HEK293T (cell line): ENCODE measurements around the gene TNIP1.

ENCODE experiments used
- CTCF ChIA-PET: fragments of 350-600 bp; formaldehyde crosslinking; extraction: SDS; loops from one replicate; lab custom pipeline; 2021; ENCODE audit warnings: antibody characterized with exemption, inconsistent platforms; lab: Yijun Ruan, JAX
- POLR2A ChIA-PET: fragments of 350-600 bp; formaldehyde crosslinking; extraction: SDS; loops from one replicate; lab custom pipeline; 2020; ENCODE audit warnings: antibody characterized with exemption, inconsistent platforms; lab: Yijun Ruan, JAX
- DNase-seq: peaks from one replicate; pipeline ENCODE4 v3.0.0; 2012; ENCODE audit warnings: mixed read lengths; ENCODE audit errors: extremely low spot score
- ARNT ChIP-seq: fragments of 450-650 bp; IDR thresholded peaks from 2 replicates; pipeline ENCODE4 v1.6.1; 2017; ENCODE audit warnings: mild to moderate bottlenecking
- BHLHE40 ChIP-seq: fragments of 450-650 bp; IDR thresholded peaks from 2 replicates; pipeline ENCODE4 v1.6.1; 2016; ENCODE audit warnings: mild to moderate bottlenecking, moderate library complexity, borderline replicate concordance
- CTBP1 ChIP-seq: fragments of 450-650 bp; IDR thresholded peaks from 2 replicates; pipeline ENCODE4 v1.6.1; 2016; ENCODE audit warnings: borderline replicate concordance
- ELF4 ChIP-seq: fragments of 450-650 bp; IDR thresholded peaks from 2 replicates; pipeline ENCODE4 v1.6.1; 2017; ENCODE audit warnings: antibody characterized with exemption
- FOXA1 ChIP-seq: fragments of 450-650 bp; IDR thresholded peaks from 2 replicates; pipeline ENCODE4 v1.6.1; 2016; ENCODE audit warnings: mild to moderate bottlenecking
- FOXK2 ChIP-seq: fragments of 450-650 bp; IDR thresholded peaks from 2 replicates; pipeline ENCODE4 v1.6.1; 2016; ENCODE audit warnings: mild to moderate bottlenecking
- FOXM1 ChIP-seq: fragments of 450-650 bp; IDR thresholded peaks from 2 replicates; pipeline ENCODE4 v1.6.1; 2017; ENCODE audit warnings: mild to moderate bottlenecking, borderline replicate concordance
- HDGF ChIP-seq: fragments of 450-650 bp; IDR thresholded peaks from 2 replicates; pipeline ENCODE4 v1.6.1; 2017; ENCODE audit warnings: antibody characterized with exemption, borderline replicate concordance
- L3MBTL2 ChIP-seq: fragments of 450-650 bp; conservative IDR thresholded peaks from 2 replicates; pipeline ENCODE4 v1.6.1; 2016; ENCODE audit warnings: mild to moderate bottlenecking
- LEF1 ChIP-seq: fragments of 450-650 bp; IDR thresholded peaks from 2 replicates; pipeline ENCODE4 v1.6.1; 2017; ENCODE audit warnings: mild to moderate bottlenecking, borderline replicate concordance
- NFRKB ChIP-seq: fragments of 450-650 bp; IDR thresholded peaks from 2 replicates; pipeline ENCODE4 v1.6.1; 2016; ENCODE audit warnings: mild to moderate bottlenecking, moderate library complexity
- PKNOX1 ChIP-seq: fragments of 450-650 bp; IDR thresholded peaks from 2 replicates; pipeline ENCODE4 v1.6.1; 2016
- SP1 ChIP-seq: fragments of 450-650 bp; IDR thresholded peaks from 2 replicates; pipeline ENCODE4 v1.6.1; 2017
- SUZ12 ChIP-seq: fragments of 450-650 bp; IDR thresholded peaks from 2 replicates; pipeline ENCODE4 v1.6.1; 2016; ENCODE audit warnings: mild to moderate bottlenecking
- TARDBP ChIP-seq: fragments of 450-650 bp; IDR thresholded peaks from 2 replicates; pipeline ENCODE4 v1.6.1; 2016
- ZNF384 ChIP-seq: fragments of 450-650 bp; IDR thresholded peaks from 2 replicates; pipeline ENCODE4 v1.6.1; 2016

Gene TNIP1

GRCh38 chr5:151074557-151074956, 6.3 kb downstream of the TNIP1 start:
- POLR2A ChIA-PET, result no interaction called here
- CTCF ChIA-PET, result interaction anchor here (0.6 kb wide), 1 partner anchor 24 kb away, joined by 3 read pairs; no protein-coding TSS in a partner anchor
- DNase-seq, result no peak
- TF ChIP-seq ZNF384 (no peak), FOXA1 (no peak), SUZ12 (no peak), FOXK2 (no peak), BHLHE40 (no peak), HDGF (no peak), ELF4 (no peak), FOXM1 (no peak), ARNT (no peak), LEF1 (no peak), L3MBTL2 (no peak), PKNOX1 (no peak), NFRKB (no peak), TARDBP (no peak), SP1 (no peak), CTBP1 (no peak)

GRCh38 chr5:151073280-151073679, 7.6 kb downstream of the TNIP1 start:
- no peak for TF ChIP-seq FOXM1
- TF ChIP-seq ARNT, result no peak
- no peak for TF ChIP-seq L3MBTL2
- no peak for TF ChIP-seq NFRKB
- TF ChIP-seq FOXK2, result no peak
- TF ChIP-seq PKNOX1, result no peak
- TF ChIP-seq LEF1, result no peak
- no peak for TF ChIP-seq BHLHE40
- no peak for TF ChIP-seq FOXA1
- TF ChIP-seq HDGF, result no peak
- no peak for TF ChIP-seq SUZ12
- TF ChIP-seq TARDBP, result no peak
- no peak for TF ChIP-seq SP1
- no peak for TF ChIP-seq ZNF384
- POLR2A ChIA-PET, result no interaction called here
- no peak for DNase-seq
- CTCF ChIA-PET, result interaction anchor here (0.7 to 1.7 kb wide), 2 partner anchors 9 to 45 kb away, joined by 4 to 8 read pairs; no protein-coding TSS in a partner anchor

GRCh38 chr5:151072630-151073025, 8.2 kb downstream of the TNIP1 start:
- CTCF ChIA-PET, result interaction anchor here (0.5 to 1.8 kb wide), 4 partner anchors 9 to 70 kb away, joined by 3 to 8 read pairs (median 5); no protein-coding TSS in a partner anchor
- no peak for DNase-seq
- TF ChIP-seq FOXK2 (no peak), NFRKB (no peak), HDGF (no peak), TARDBP (no peak), L3MBTL2 (no peak), LEF1 (no peak), CTBP1 (no peak), FOXA1 (no peak), SP1 (no peak), PKNOX1 (no peak), ZNF384 (no peak), BHLHE40 (no peak), SUZ12 (no peak), FOXM1 (no peak), ELF4 (no peak), ARNT (no peak)
- POLR2A ChIA-PET, result no interaction called here

- TF ChIP-seq NFRKB (no peak), ARNT (no peak), ELF4 (no peak), BHLHE40 (no peak), CTBP1 (no peak), PKNOX1 (no peak), ZNF384 (no peak), FOXA1 (no peak), TARDBP (no peak), SUZ12 (no peak), LEF1 (no peak), FOXM1 (no peak), SP1 (no peak), HDGF (no peak), FOXK2 (no peak), L3MBTL2 (no peak)
- POLR2A ChIA-PET, result interaction anchor here (1.3 kb wide), 1 partner anchor 9 kb away, joined by 4 read pairs; the partner anchor contains the start of gene TNIP1
- CTCF ChIA-PET, result interaction anchor here (0.5 to 1.8 kb wide), 3 partner anchors 10 to 70 kb away, joined by 3 to 6 read pairs (median 4); no protein-coding TSS in a partner anchor
- no peak for DNase-seq
Measured at GRCh38 chr5:151071848-151072629, 8.8 kb downstream of the TNIP1 start.

- TF ChIP-seq SP1 (no peak), LEF1 (no peak), ZNF384 (no peak), FOXM1 (no peak), NFRKB (no peak), PKNOX1 (no peak), BHLHE40 (no peak), ELF4 (no peak), FOXK2 (no peak), ARNT (no peak), L3MBTL2 (no peak), FOXA1 (no peak), HDGF (no peak), CTBP1 (no peak), TARDBP (no peak), SUZ12 (no peak)
- ChIA-PET CTCF (interaction anchor here (1.8 kb wide), 2 partner anchors 11 to 19 kb away, joined by 3 to 6 read pairs; no protein-coding TSS in a partner anchor), POLR2A (interaction anchor here (1.3 to 3.0 kb wide), 2 partner anchors 10 kb away, joined by 4 to 20 read pairs; partner anchors contain the start of gene TNIP1)
- DNase-seq, result no peak
Measured at GRCh38 chr5:151071021-151071420, 9.8 kb downstream of the TNIP1 start.
